KBM-7 (cell line): ENCODE results near the gene CDK6.
"Not testable (repeated sequence)": the region's sequence is repeated elsewhere in the genome, so short reads cannot be mapped to it uniquely, and the experiment has no call there.

Experiments
- DNase-seq: peaks from one replicate; pipeline ENCODE4 v3.0.0-alpha.2; 2015
- in situ Hi-C: fragments of 300-500 bp; cut with MboI; formaldehyde crosslinking; loops from 2 replicates; pipeline ENCODE4 v1.14.3; 2020; ENCODE audit warnings: low sequenced_read_pairs, low pct_unique_long_range_greater_than_20kb, mixed read lengths

Gene CDK6

GRCh38 chr7:92624298-92624996 lies 211.9 kb downstream of the CDK6 start:
- no peak for DNase-seq
- in situ Hi-C loops: loop anchor here (25.0 kb wide), 1 partner anchor 413 kb away; no protein-coding TSS in a partner anchor

GRCh38 chr7:92623544-92623943 lies 212.8 kb downstream of the CDK6 start:
- in situ Hi-C loops: loop anchor here (25.0 kb wide), 1 partner anchor 414 kb away; no protein-coding TSS in a partner anchor
- no peak for DNase-seq

- no peak for DNase-seq
- in situ Hi-C loops: loop anchor here (25.0 kb wide), 1 partner anchor 415 kb away; no protein-coding TSS in a partner anchor
Observed at GRCh38 chr7:92622685-92623084, 213.7 kb downstream of the CDK6 start.

- in situ Hi-C loops: loop anchor here (25.0 kb wide), 1 partner anchor 415 kb away; no protein-coding TSS in a partner anchor
- DNase-seq: no peak
Observed at GRCh38 chr7:92622030-92622429, 214.3 kb downstream of the CDK6 start.

GRCh38 chr7:92621561-92622023 lies 214.8 kb downstream of the CDK6 start:
- no peak for DNase-seq
- in situ Hi-C loops: loop anchor here (25.0 kb wide), 1 partner anchor 416 kb away; no protein-coding TSS in a partner anchor

- in situ Hi-C loops: loop anchor here (25.0 kb wide), 1 partner anchor 416 kb away; no protein-coding TSS in a partner anchor
- DNase-seq: peak; percentile 85
Observed at GRCh38 chr7:92621026-92621540, 215.3 kb downstream of the CDK6 start.

- DNase-seq: no peak
- in situ Hi-C loops: loop anchor here (25.0 kb wide), 1 partner anchor 421 kb away; no protein-coding TSS in a partner anchor
Observed at GRCh38 chr7:92615861-92616260, 220.5 kb downstream of the CDK6 start.

- DNase-seq: no peak
- in situ Hi-C loops: loop anchor here (25.0 kb wide), 1 partner anchor 423 kb away; no protein-coding TSS in a partner anchor
Observed at GRCh38 chr7:92614660-92615174, 221.7 kb downstream of the CDK6 start.

- in situ Hi-C loops: loop anchor here (25.0 kb wide), 1 partner anchor 424 kb away; no protein-coding TSS in a partner anchor
- DNase-seq: no peak
Observed at GRCh38 chr7:92613720-92614119, 222.7 kb downstream of the CDK6 start.

- DNase-seq: no peak
- in situ Hi-C loops: loop anchor here (25.0 kb wide), 1 partner anchor 424 kb away; no protein-coding TSS in a partner anchor
Observed at GRCh38 chr7:92613214-92613613, 223.2 kb downstream of the CDK6 start.

- DNase-seq: no peak
- in situ Hi-C loops: loop anchor here (25.0 kb wide), 1 partner anchor 425 kb away; no protein-coding TSS in a partner anchor
Observed at GRCh38 chr7:92612501-92612900, 223.9 kb downstream of the CDK6 start.

- in situ Hi-C loops: loop anchor here (25.0 kb wide), 1 partner anchor 426 kb away; no protein-coding TSS in a partner anchor
- DNase-seq: no peak
Observed at GRCh38 chr7:92611735-92612134, 224.6 kb downstream of the CDK6 start.

GRCh38 chr7:92609921-92610518 lies 226.4 kb downstream of the CDK6 start:
- in situ Hi-C loops: loop anchor here (25.0 kb wide), 1 partner anchor 427 kb away; no protein-coding TSS in a partner anchor
- DNase-seq: peak; percentile 58

GRCh38 chr7:92608380-92609322 lies 227.7 kb downstream of the CDK6 start:
- in situ Hi-C loops: loop anchor here (25.0 kb wide), 1 partner anchor 429 kb away; no protein-coding TSS in a partner anchor
- DNase-seq: no peak

- no peak for DNase-seq
- in situ Hi-C loops: loop anchor here (25.0 kb wide), 1 partner anchor 430 kb away; no protein-coding TSS in a partner anchor
Observed at GRCh38 chr7:92606985-92607384, 229.4 kb downstream of the CDK6 start.

GRCh38 chr7:92604517-92604916 lies 231.9 kb downstream of the CDK6 start:
- DNase-seq: not testable (repeated sequence)
- in situ Hi-C loops: loop anchor here (25.0 kb wide), 1 partner anchor 433 kb away; no protein-coding TSS in a partner anchor

GRCh38 chr7:92603089-92603445 lies 233.3 kb downstream of the CDK6 start:
- DNase-seq: no peak
- in situ Hi-C loops: loop anchor here (25.0 kb wide), 1 partner anchor 434 kb away; no protein-coding TSS in a partner anchor
